Measurements from ENCODE around the gene ZNF331. TPM values are rescaled to one million over a fixed set of nuclear protein-coding genes. Genes with fewer than 3 reads are reported as not detected.

Gene ZNF331
- total RNA-seq, 1 donor from 2014 or later = 7.9 TPM

DNA sequence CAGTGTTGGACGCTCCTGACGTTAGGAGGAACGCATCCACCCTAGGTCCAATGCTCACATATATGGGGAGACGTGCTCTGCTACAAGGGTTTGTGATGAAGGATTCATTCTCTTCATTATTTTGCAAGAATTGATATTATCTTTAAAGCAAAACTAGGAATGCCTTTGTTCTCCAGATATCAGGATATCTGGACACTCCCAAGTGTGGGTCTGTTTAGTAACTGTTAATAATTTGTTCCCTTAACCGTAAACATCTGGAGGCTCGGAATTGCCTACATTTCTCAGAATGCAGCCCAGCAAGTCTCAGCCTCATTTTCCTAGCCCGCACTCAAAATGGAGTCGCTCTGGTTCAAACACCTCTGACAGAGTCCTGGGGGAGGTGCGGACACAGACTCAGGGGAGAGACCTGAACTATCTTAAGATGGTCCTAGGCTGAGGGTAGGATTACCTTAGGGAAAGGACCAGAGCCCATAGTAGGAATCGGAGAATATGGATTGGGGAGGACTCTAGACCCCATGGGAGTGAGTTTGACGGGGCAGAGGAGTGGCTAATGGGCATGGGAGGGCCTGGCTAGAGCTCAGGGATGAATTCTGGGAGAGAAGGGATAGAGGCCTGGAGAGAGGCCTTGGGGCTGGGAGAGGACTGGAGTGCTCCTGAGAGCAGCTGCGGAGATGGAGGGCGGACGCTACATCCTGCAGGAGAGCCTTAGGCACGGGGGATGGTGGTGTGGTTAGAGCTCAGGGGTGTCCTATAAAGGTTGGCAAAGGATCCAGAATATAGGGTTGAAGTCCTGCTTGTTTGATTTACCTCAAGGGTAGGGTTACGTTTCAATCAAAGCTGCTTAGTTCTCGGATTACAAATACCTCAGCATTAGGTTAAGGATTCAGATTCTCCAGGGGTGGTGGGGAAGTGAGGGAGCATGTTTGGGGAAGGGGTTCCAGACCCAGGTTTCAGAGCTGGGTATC, 43.2 kb downstream of the ZNF331 start:
- peaks cover 39% of the 10 kb centered on the region for H3K36me3 Mint-ChIP-seq (ENCODE audit: low read depth)
- H3K4me3 Mint-ChIP-seq (ENCODE audit: unreplicated experiment) = no peak overlapping the region
- TF ChIP-seq, protein P1, sequence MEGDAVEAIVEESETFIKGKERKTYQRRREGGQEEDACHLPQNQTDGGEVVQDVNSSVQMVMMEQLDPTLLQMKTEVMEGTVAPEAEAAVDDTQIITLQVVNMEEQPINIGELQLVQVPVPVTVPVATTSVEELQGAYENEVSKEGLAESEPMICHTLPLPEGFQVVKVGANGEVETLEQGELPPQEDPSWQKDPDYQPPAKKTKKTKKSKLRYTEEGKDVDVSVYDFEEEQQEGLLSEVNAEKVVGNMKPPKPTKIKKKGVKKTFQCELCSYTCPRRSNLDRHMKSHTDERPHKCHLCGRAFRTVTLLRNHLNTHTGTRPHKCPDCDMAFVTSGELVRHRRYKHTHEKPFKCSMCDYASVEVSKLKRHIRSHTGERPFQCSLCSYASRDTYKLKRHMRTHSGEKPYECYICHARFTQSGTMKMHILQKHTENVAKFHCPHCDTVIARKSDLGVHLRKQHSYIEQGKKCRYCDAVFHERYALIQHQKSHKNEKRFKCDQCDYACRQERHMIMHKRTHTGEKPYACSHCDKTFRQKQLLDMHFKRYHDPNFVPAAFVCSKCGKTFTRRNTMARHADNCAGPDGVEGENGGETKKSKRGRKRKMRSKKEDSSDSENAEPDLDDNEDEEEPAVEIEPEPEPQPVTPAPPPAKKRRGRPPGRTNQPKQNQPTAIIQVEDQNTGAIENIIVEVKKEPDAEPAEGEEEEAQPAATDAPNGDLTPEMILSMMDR (IDR thresholded peaks at IDR 0.05) = no peak
- H3K9me3 Mint-ChIP-seq (ENCODE audit: low read depth) = peaks cover 43% of the 10 kb centered on the region
- no peak for DNase-seq (ENCODE audit: low spot score)
- H3K4me1 Mint-ChIP-seq (ENCODE audit: low read depth) = no peaks in the 10 kb centered on the region
- no peaks in the 10 kb centered on the region for H3K27me3 Mint-ChIP-seq (ENCODE audit: low read depth)
- no peak overlapping the region for H3K27ac Mint-ChIP-seq (ENCODE audit: unreplicated experiment)

GRCh38 chr19:53581871-53582279, 43.9 kb downstream of the ZNF331 start:
- H3K4me1 Mint-ChIP-seq (ENCODE audit: low read depth) = no peaks in the 10 kb centered on the region
- TF ChIP-seq, protein P1 (IDR thresholded peaks at IDR 0.05) = no peak
- no peak for DNase-seq (ENCODE audit: low spot score)
- peaks cover 39% of the 10 kb centered on the region for H3K9me3 Mint-ChIP-seq (ENCODE audit: low read depth)
- H3K27ac Mint-ChIP-seq (ENCODE audit: unreplicated experiment) = no peak overlapping the region
- H3K27me3 Mint-ChIP-seq (ENCODE audit: low read depth) = no peaks in the 10 kb centered on the region
- peaks cover 32% of the 10 kb centered on the region for H3K36me3 Mint-ChIP-seq (ENCODE audit: low read depth)
- no peak overlapping the region for H3K4me3 Mint-ChIP-seq (ENCODE audit: unreplicated experiment)

DNA sequence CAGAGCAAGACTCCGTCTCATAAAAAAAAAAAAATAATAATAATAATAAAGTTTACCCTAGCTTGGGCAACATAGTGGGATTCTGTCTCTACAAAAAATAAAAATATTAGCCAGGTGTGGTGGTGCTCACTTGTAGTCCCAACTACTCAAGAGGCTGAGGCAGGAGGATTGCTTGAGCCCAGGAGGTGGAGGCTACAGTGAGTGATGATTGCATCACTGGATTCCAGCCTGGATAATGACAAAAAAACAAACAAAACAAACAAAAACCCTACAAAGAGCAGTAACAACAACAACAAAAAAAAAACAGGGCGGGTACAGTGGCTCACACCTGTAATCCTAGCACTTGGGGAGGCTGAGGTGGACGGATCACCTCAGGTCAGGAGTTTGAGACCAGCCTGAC, 45.2 kb downstream of the ZNF331 start:
- H3K27ac Mint-ChIP-seq (ENCODE audit: unreplicated experiment) = no peak overlapping the region
- peaks cover 19% of the 10 kb centered on the region for H3K36me3 Mint-ChIP-seq (ENCODE audit: low read depth)
- H3K27me3 Mint-ChIP-seq (ENCODE audit: low read depth) = no peaks in the 10 kb centered on the region
- H3K4me3 Mint-ChIP-seq (ENCODE audit: unreplicated experiment) = no peak overlapping the region
- H3K9me3 Mint-ChIP-seq (ENCODE audit: low read depth) = peaks cover 29% of the 10 kb centered on the region
- TF ChIP-seq, protein P1 (IDR thresholded peaks at IDR 0.05) = no peak
- no peaks in the 10 kb centered on the region for H3K4me1 Mint-ChIP-seq (ENCODE audit: low read depth)
- DNase-seq (ENCODE audit: low spot score) = no peak

DNA sequence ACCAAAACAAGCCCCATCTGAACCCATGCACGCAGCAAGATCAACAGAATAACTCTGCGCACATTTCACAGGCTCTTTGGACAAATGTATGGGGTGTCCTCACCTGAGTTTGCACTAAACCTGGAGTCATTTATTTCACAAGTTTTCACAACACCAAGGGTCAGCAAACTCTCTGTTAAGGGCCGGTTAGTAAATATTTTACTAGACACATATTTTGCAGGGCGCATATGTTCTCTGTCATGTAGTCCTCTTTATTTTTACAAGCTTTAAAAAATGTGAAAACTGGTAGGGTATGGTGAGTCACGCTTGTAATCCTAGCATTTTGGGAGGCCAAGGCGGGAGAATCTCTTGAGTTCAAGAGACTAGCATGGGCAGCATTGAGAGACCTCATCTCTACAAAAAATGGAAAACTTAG, 48.3 kb downstream of the ZNF331 start:
- TF ChIP-seq, protein P1 (IDR thresholded peaks at IDR 0.05) = no peak
- no peak overlapping the region for H3K27ac Mint-ChIP-seq (ENCODE audit: unreplicated experiment)
- H3K36me3 Mint-ChIP-seq (ENCODE audit: low read depth) = peaks cover 2% of the 10 kb centered on the region
- H3K9me3 Mint-ChIP-seq (ENCODE audit: low read depth) = peaks cover 19% of the 10 kb centered on the region
- no peak overlapping the region for H3K4me3 Mint-ChIP-seq (ENCODE audit: unreplicated experiment)
- no peaks in the 10 kb centered on the region for H3K27me3 Mint-ChIP-seq (ENCODE audit: low read depth)
- DNase-seq (ENCODE audit: low spot score) = no peak
- no peaks in the 10 kb centered on the region for H3K4me1 Mint-ChIP-seq (ENCODE audit: low read depth)

DNA sequence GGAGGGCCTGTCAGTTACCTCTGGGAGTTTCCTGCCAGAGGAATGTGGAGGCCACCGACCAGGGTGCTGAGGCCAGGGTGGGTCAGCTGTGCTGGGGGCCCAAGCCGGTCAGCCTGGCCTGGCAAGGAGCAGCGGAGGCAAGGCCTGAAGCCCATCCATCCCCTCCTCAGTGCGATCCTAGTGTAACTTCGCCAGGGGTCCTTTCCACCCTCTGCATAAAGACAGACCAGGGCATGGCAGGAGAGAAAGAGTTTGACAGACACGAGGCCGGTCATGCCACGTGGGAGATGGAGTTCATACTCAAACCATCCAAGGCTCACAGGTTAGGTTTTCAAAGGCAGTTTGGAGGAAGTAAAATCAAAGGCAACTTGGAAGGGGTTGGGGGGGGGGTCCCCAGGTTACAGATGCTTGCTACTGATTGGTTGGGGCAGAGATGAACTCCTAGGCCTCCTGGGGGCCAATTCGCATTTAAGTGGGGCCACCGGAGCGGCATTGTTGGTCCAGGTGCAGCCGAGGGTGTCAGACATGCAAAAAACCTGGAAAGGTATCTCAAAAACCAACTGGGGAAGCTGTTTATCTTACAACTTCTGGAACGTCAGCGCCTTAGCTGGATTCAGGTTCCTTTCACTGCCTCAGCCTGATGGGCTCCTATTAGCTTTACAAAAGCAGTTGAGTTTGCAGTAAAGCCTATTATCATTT, 57.0 kb downstream of the ZNF331 start:
- no peak overlapping the region for H3K4me3 Mint-ChIP-seq (ENCODE audit: unreplicated experiment)
- no peak overlapping the region for H3K27ac Mint-ChIP-seq (ENCODE audit: unreplicated experiment)

More for the DNA sequence above, 57.0 kb downstream of the ZNF331 start:
- Mint-ChIP-seq H3K36me3 (ENCODE audit: low read depth) (no peaks in the 10 kb centered on the region), H3K4me1 (ENCODE audit: low read depth) (no peaks in the 10 kb centered on the region), H3K27me3 (ENCODE audit: low read depth) (no peaks in the 10 kb centered on the region), H3K9me3 (ENCODE audit: low read depth) (peaks cover 14% of the 10 kb centered on the region)
- no peak for DNase-seq (ENCODE audit: low spot score)
- TF ChIP-seq, protein P1 (IDR thresholded peaks at IDR 0.05) = no peak
